GM13977 (cell line): Measurements from ENCODE around the gene RNF144B.

Source experiments
- DNase-seq: peaks from one replicate; pipeline ENCODE4 v3.0.0; 2012; ENCODE audit warnings: low spot score
- CTCF ChIP-seq: IDR thresholded peaks from 2 replicates; pipeline ENCODE4 v1.5.1; 2012; ENCODE audit warnings: mild to moderate bottlenecking, control low read depth; ENCODE audit not compliant: insufficient read depth; ENCODE audit errors: extremely low read depth, missing control alignments
- in situ Hi-C: fragments of 300-500 bp; cut with MboI; formaldehyde crosslinking; loops from one replicate; pipeline ENCODE4 v1.12.0; 2022; ENCODE audit warnings: low sequenced_read_pairs, low pct_unique_long_range_greater_than_20kb, mixed read lengths, inconsistent platforms; ENCODE audit not compliant: unreplicated experiment

RNF144B gene

GRCh38 chr6:18514180-18514579 lies 127.0 kb downstream of the RNF144B start:
- no peak for DNase-seq
- in situ Hi-C loops = no loop called here
- TF ChIP-seq CTCF = no peak

DNA sequence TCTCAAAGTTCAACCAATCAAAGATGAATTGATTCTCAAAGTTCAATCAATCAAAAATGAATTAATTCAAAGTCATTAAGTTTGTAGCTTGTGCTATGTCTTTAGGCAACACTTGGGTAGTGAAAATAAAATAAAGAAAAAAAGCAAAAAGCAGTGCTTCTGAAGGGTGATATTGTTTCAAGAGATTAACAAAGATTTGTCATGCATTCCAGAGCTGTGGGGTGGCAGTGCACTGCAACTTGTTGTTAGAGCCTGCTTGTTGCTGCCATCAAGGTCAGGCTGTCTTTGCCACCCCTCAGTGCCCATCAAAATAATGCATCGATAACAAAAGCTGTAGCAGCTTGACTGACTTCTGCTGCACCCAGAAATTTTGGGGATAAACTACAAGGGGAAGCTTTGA lies 128.6 kb downstream of the RNF144B start:
- in situ Hi-C loops = no loop called here
- no peak for TF ChIP-seq CTCF
- DNase-seq = no peak
